ENCODE measurements around the gene SNURF. TPM values are rescaled to one million over a fixed set of nuclear protein-coding genes. Genes with fewer than 3 reads are reported as not detected.
"Not testable (repeated sequence)": the region's sequence is repeated elsewhere in the genome, so short reads cannot be mapped to it uniquely, and the experiment has no call there.

Gene SNURF
- total RNA-seq, 2 experiments from 2014 or later, result 15.2 to 21.7 TPM

GRCh38 chr15:24944954-24945353 lies 9.8 kb upstream of the SNURF start:
- POLR2A ChIA-PET, result no interaction called here
- Mint-ChIP-seq H3K36me3 (no peaks in the 10 kb centered on the region), H3K4me1 (ENCODE audit: low read depth) (no peaks in the 10 kb centered on the region), H3K27me3 (no peaks in the 10 kb centered on the region), H3K27ac (no peak overlapping the region), H3K4me3 (no peak overlapping the region), H3K9me3 (peaks cover 4% of the 10 kb centered on the region)
- no peak for DNase-seq
- CTCF ChIA-PET, result no interaction called here
- intact Hi-C loops (cut with micrococcal nuclease), result no loop called here

DNA sequence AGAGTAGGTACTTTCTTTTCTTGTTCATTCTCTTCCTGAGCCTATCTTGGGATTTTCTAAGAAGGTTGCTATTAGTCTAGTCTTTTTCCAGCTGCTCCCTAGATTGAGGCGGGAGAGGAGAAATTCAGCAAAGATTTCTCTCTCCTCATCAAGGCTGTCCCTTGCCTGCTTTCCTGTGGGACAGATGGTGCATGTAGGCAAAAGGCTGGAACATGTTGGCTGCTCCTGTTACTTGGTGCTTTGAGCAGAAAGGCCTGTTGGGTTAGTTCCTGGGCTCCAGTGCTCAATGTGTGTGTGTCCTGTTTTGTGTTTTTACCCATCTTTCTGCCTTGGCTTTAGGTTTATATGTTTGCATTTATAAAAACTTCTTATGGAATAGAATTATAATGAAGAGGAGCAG lies 9.1 kb upstream of the SNURF start:
- intact Hi-C loops (cut with micrococcal nuclease), result no loop called here
- no peaks in the 10 kb centered on the region for H3K27me3 Mint-ChIP-seq
- H3K9me3 Mint-ChIP-seq, result peaks cover 4% of the 10 kb centered on the region
- H3K36me3 Mint-ChIP-seq, result no peaks in the 10 kb centered on the region
- ChIA-PET CTCF (interaction anchor here (0.7 kb wide), 1 partner anchor 9 kb away, joined by 5 read pairs; no protein-coding TSS in a partner anchor), POLR2A (no interaction called here)
- H3K4me3 Mint-ChIP-seq, result no peak overlapping the region
- H3K4me1 Mint-ChIP-seq (ENCODE audit: low read depth), result no peaks in the 10 kb centered on the region
- no peak overlapping the region for H3K27ac Mint-ChIP-seq
- no peak for DNase-seq

DNA sequence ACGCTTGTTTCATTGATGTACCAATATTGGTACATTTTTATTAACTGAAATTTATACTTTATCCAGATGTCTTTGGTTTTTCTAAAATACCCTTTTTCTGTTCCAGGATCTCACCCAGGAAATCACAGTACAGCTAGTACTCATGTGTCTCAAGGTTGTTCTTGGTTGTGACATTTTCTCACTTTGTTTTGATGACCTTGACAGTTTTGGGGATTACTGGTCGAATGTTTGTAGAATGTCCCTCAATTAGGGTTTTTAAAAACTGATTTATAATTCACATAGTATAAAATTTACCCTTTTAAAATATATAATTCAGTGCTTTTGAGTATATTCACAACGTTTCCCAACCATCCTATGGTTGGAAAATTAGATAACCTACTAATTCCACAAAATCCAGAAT lies 6.3 kb upstream of the SNURF start:
- Mint-ChIP-seq H3K27me3 (peaks cover 3% of the 10 kb centered on the region), H3K9me3 (peaks cover 4% of the 10 kb centered on the region), H3K36me3 (no peaks in the 10 kb centered on the region), H3K27ac (no peak overlapping the region), H3K4me1 (ENCODE audit: low read depth) (no peaks in the 10 kb centered on the region), H3K4me3 (no peak overlapping the region)
- DNase-seq, result no peak
- POLR2A ChIA-PET, result no interaction called here
- CTCF ChIA-PET, result no interaction called here
- intact Hi-C loops (cut with micrococcal nuclease), result no loop called here

GRCh38 chr15:24955531-24955921 lies 739 bp downstream of the SNURF start:
- CTCF ChIA-PET, result interaction anchor here (0.6 kb wide), 1 partner anchor 553 kb away, joined by 3 read pairs; no protein-coding TSS in a partner anchor
- Mint-ChIP-seq H3K36me3 (peaks cover 16% of the 10 kb centered on the region), H3K4me1 (ENCODE audit: low read depth) (peaks cover 10% of the 10 kb centered on the region), H3K9me3 (peaks cover 13% of the 10 kb centered on the region), H3K27me3 (peaks cover 3% of the 10 kb centered on the region), H3K4me3 (peak overlapping the region; percentile 91), H3K27ac (peak overlapping the region; percentile 96)
- intact Hi-C loops (cut with micrococcal nuclease), result loop anchor here (5.0 kb wide), 1 partner anchor 897 kb away; no protein-coding TSS in a partner anchor
- DNase-seq, result peak; percentile 26
- POLR2A ChIA-PET, result interaction anchor here (1.5 kb wide), 1 partner anchor 39 kb away, joined by 4 read pairs; no protein-coding TSS in a partner anchor

GRCh38 chr15:24956111-24956838 lies 1.5 kb downstream of the SNURF start:
- POLR2A ChIA-PET, result interaction anchor here (1.5 kb wide), 1 partner anchor 38 kb away, joined by 4 read pairs; no protein-coding TSS in a partner anchor

DNA sequence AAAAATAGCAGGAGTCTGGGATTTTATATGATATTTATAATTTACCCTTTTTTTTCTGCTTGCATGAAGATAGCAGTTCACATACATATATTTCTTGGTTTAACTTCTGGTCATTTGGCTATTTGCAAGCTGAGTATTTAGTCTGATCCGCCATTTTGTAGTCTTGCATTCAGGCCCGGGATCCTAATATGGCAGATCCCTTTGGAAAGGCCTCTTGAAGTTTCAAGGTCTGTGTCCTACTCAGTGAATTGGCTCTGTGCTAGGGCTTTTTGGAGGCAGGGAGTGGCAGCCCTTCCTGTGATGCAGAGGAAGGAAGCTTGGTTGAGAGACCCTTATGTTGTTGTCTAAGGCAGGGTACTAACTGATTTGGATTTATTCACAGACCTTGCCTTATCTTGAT lies 2.9 kb downstream of the SNURF start:
- H3K27ac Mint-ChIP-seq, result no peak overlapping the region
- ChIA-PET CTCF (no interaction called here), POLR2A (no interaction called here)
- H3K36me3 Mint-ChIP-seq, result peaks cover 23% of the 10 kb centered on the region
- H3K4me3 Mint-ChIP-seq, result no peak overlapping the region
- intact Hi-C loops (cut with micrococcal nuclease), result loop anchor here (5.0 kb wide), 1 partner anchor 895 kb away; no protein-coding TSS in a partner anchor
- DNase-seq, result no peak
- peaks cover 14% of the 10 kb centered on the region for H3K4me1 Mint-ChIP-seq (ENCODE audit: low read depth)
- H3K27me3 Mint-ChIP-seq, result no peaks in the 10 kb centered on the region
- H3K9me3 Mint-ChIP-seq, result peaks cover 16% of the 10 kb centered on the region

More at GRCh38 chr15:24956111-24956838, 1.5 kb downstream of the SNURF start:
- H3K27ac Mint-ChIP-seq, result peak overlapping the region; percentile 96
- DNase-seq, result peak; percentile 82
- H3K9me3 Mint-ChIP-seq, result peaks cover 15% of the 10 kb centered on the region
- H3K4me3 Mint-ChIP-seq, result peak overlapping the region; percentile 91
- peaks cover 1% of the 10 kb centered on the region for H3K27me3 Mint-ChIP-seq
- CTCF ChIA-PET, result interaction anchor here (0.6 kb wide), 1 partner anchor 552 kb away, joined by 3 read pairs; no protein-coding TSS in a partner anchor
- intact Hi-C loops (cut with micrococcal nuclease), result loop anchor here (1.0 to 5.0 kb wide), 2 partner anchors 483 to 896 kb away; partner anchors contain the start of gene UBE3A
- H3K4me1 Mint-ChIP-seq (ENCODE audit: low read depth), result peaks cover 13% of the 10 kb centered on the region
- peaks cover 19% of the 10 kb centered on the region for H3K36me3 Mint-ChIP-seq

GRCh38 chr15:24961967-24962366 lies 7.2 kb downstream of the SNURF start:
- no peak overlapping the region for H3K4me3 Mint-ChIP-seq
- H3K4me1 Mint-ChIP-seq (ENCODE audit: low read depth), result peaks cover 14% of the 10 kb centered on the region
- intact Hi-C loops (cut with micrococcal nuclease), result no loop called here
- H3K27me3 Mint-ChIP-seq, result no peaks in the 10 kb centered on the region
- peaks cover 56% of the 10 kb centered on the region for H3K36me3 Mint-ChIP-seq
- POLR2A ChIA-PET, result no interaction called here
- CTCF ChIA-PET, result no interaction called here
- no peak for DNase-seq
- H3K9me3 Mint-ChIP-seq, result peaks cover 25% of the 10 kb centered on the region
- no peak overlapping the region for H3K27ac Mint-ChIP-seq

DNA sequence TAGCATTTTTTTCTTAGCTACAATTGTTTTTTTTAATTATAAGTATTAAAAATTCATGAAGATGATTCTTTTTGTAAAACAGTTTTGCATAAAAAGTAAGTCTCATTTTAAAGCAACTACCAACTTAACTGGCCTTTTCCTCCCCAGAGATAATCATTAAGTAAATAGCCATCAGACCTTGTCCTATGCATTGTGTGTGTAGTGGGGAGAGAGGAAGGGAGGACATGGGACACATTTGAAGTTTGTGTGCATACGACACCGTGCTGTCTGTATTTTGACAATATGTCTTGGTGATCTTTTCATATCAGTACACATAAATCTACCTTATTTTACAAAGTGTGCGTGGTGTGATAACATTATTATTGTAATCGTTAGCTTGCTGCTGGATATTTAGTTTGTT lies 8.1 kb downstream of the SNURF start:
- peaks cover 9% of the 10 kb centered on the region for H3K4me1 Mint-ChIP-seq (ENCODE audit: low read depth)
- no peaks in the 10 kb centered on the region for H3K27me3 Mint-ChIP-seq
- no peak overlapping the region for H3K27ac Mint-ChIP-seq
- peaks cover 61% of the 10 kb centered on the region for H3K36me3 Mint-ChIP-seq
- intact Hi-C loops (cut with micrococcal nuclease), result no loop called here
- peaks cover 25% of the 10 kb centered on the region for H3K9me3 Mint-ChIP-seq
- CTCF ChIA-PET, result no interaction called here
- no peak for DNase-seq
- H3K4me3 Mint-ChIP-seq, result no peak overlapping the region
- POLR2A ChIA-PET, result no interaction called here

GRCh38 chr15:24966364-24967103 lies 11.7 kb downstream of the SNURF start:
- Mint-ChIP-seq H3K9me3 (peaks cover 32% of the 10 kb centered on the region), H3K4me3 (no peak overlapping the region), H3K36me3 (peaks cover 66% of the 10 kb centered on the region), H3K27me3 (no peaks in the 10 kb centered on the region), H3K4me1 (ENCODE audit: low read depth) (no peaks in the 10 kb centered on the region), H3K27ac (no peak overlapping the region)
- CTCF ChIA-PET, result interaction anchor here (0.7 kb wide), 1 partner anchor 29 kb away, joined by 3 read pairs; no protein-coding TSS in a partner anchor
- intact Hi-C loops (cut with micrococcal nuclease), result no loop called here
- POLR2A ChIA-PET, result interaction anchor here (0.7 kb wide), 1 partner anchor 193 kb away, joined by 3 read pairs; no protein-coding TSS in a partner anchor
- no peak for DNase-seq

- no peak for DNase-seq
- Mint-ChIP-seq H3K9me3 (peaks cover 48% of the 10 kb centered on the region), H3K4me1 (ENCODE audit: low read depth) (no peaks in the 10 kb centered on the region), H3K4me3 (no peak overlapping the region), H3K27me3 (no peaks in the 10 kb centered on the region), H3K36me3 (peaks cover 74% of the 10 kb centered on the region), H3K27ac (no peak overlapping the region)
- ChIA-PET POLR2A (no interaction called here), CTCF (no interaction called here)
- intact Hi-C loops (cut with micrococcal nuclease), result no loop called here
Measured at GRCh38 chr15:24971052-24971451, 16.3 kb downstream of the SNURF start.

DNA sequence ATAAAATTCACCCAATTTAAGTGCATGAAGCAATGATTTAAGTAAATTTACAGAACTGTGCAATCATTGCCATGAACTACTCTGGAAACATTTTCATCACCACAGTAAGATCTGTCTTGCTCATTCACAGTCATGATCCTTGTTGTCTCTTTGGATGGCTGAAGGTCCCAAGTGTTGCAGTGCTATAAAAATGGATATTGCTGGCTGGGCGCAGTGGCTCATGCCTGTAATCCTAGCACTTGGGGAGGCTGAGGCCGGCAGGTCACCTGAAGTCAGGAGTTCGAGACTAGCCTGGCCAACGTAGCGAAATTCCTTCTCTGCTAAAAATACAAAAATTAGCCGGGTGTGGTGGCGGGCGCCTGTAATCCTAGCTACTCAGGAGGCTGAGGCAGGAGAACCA lies 17.0 kb downstream of the SNURF start:
- H3K36me3 Mint-ChIP-seq, result peaks cover 74% of the 10 kb centered on the region
- H3K4me3 Mint-ChIP-seq, result no peak overlapping the region
- no peaks in the 10 kb centered on the region for H3K27me3 Mint-ChIP-seq
- intact Hi-C loops (cut with micrococcal nuclease), result no loop called here
- H3K4me1 Mint-ChIP-seq (ENCODE audit: low read depth), result no peaks in the 10 kb centered on the region
- H3K27ac Mint-ChIP-seq, result no peak overlapping the region
- no peak for DNase-seq
- CTCF ChIA-PET, result no interaction called here
- peaks cover 49% of the 10 kb centered on the region for H3K9me3 Mint-ChIP-seq
- POLR2A ChIA-PET, result no interaction called here

GRCh38 chr15:24972707-24973106 lies 17.9 kb downstream of the SNURF start:
- DNase-seq; POLR2A ChIA-PET; CTCF ChIA-PET; H3K4me1 Mint-ChIP-seq (ENCODE audit: low read depth); H3K4me3 Mint-ChIP-seq; H3K27me3 Mint-ChIP-seq; H3K27ac Mint-ChIP-seq; intact Hi-C loops (cut with micrococcal nuclease): not testable (repeated sequence)
- peaks cover 77% of the 10 kb centered on the region for H3K36me3 Mint-ChIP-seq
- peaks cover 52% of the 10 kb centered on the region for H3K9me3 Mint-ChIP-seq

All from activated CD4-positive, alpha-beta memory T cell treated with anti-CD3 and anti-CD28 coated beads for 36 hours (primary cell).